A673 (cell line): Measurements from ENCODE around the gene CARMIL1.

Experiments used
- EZH2 ChIP-seq: fragments of 200-600 bp; sonication (generic); IDR thresholded peaks from 2 replicates; pipeline ENCODE4 v1.6.1; 2017; ENCODE audit warnings: borderline replicate concordance, low read depth, mild to moderate bottlenecking, mixed read lengths, antibody characterized with exemption, low read length; ENCODE audit not compliant: poor library complexity, severe bottlenecking
- TF ChIP-seq, protein P1 (sequence below): fragments of 300-800, 200-600 bp; sonication (generic); conservative IDR thresholded peaks from 2 replicates; pipeline ENCODE4 v1.5.1; 2017; ENCODE audit warnings: low read depth, mild to moderate bottlenecking, antibody characterized with exemption, low read length, moderate library complexity, mixed read lengths

DNA sequence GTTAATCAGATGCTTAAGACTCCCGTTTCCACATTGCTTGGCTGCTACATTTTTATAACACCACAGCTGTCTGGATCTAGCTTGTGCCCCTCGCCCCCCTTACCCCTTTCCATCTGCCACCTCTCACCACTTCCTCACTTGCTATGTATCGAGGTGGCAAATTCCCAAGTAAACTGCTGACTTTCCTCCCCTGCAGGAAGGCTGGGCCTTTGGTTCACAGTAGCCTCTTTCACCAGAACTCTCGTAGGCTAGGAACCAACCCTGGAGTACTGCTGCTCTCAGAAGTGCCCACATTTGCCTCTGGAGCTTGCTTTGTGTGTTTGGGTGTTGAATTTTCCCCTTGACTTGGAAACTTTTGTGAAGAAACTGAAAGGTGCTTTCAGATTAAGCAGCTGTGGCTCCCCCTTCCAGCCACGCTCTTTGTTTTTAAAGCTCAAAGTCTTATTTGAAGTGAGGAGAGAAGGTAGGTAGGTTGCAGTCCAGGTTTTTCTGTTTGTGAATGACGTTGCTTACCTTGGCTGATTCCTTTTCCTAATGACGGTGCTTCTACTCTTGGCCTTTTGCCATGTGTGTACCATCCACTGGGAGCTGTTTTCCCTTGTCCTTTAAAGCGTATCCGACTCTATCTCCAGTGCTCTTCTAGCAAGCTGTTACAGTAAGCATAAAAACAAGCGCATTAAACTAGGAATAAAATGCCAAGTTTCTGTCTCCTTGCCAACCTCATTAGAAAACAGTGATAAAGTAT lies 90.4 kb downstream of the CARMIL1 start:
- TF ChIP-seq, protein P1, sequence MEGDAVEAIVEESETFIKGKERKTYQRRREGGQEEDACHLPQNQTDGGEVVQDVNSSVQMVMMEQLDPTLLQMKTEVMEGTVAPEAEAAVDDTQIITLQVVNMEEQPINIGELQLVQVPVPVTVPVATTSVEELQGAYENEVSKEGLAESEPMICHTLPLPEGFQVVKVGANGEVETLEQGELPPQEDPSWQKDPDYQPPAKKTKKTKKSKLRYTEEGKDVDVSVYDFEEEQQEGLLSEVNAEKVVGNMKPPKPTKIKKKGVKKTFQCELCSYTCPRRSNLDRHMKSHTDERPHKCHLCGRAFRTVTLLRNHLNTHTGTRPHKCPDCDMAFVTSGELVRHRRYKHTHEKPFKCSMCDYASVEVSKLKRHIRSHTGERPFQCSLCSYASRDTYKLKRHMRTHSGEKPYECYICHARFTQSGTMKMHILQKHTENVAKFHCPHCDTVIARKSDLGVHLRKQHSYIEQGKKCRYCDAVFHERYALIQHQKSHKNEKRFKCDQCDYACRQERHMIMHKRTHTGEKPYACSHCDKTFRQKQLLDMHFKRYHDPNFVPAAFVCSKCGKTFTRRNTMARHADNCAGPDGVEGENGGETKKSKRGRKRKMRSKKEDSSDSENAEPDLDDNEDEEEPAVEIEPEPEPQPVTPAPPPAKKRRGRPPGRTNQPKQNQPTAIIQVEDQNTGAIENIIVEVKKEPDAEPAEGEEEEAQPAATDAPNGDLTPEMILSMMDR, result no peak
- no peak for TF ChIP-seq EZH2
